Omental fat pad (tissue), 4 donors: ENCODE measurements around the gene TTC23. TPM values are rescaled to one million over a fixed set of nuclear protein-coding genes. Genes with fewer than 3 reads are reported as not detected.

Experiments used
- ATAC-seq: fragments of 150-250 bp; one replicate; pipeline ENCODE4 v1.9.1; 2016; ENCODE audit warnings: mild to moderate bottlenecking, moderate library complexity; ENCODE audit not compliant: low FRiP score
- DNase-seq: peaks from one replicate; pipeline ENCODE4 v3.0.0-alpha.2; 2019; ENCODE audit warnings: low spot score
- CTCF ChIP-seq, 3 donors: fragments of 450-650 bp; IDR thresholded peaks; one replicate each; pipeline ENCODE4 v1.5.1; 2016 to 2017; ENCODE audit warnings: antibody characterized with exemption in 3 of 3, mild to moderate bottlenecking in 3 of 3, moderate library complexity in 2 of 3
- total RNA-seq, 4 donors: library from RNA; depleted of rRNA; stranded (reverse); fragments of >200 nt; gene quantifications; one replicate each; pipeline ENCODE4 v1.1.0, GENCODE V29; 2016

Gene TTC23
- total RNA-seq, 4 donors from 2014 or later: 11.9 to 42.2 (median 19.9) TPM

GRCh38 chr15:99129644-99130043, 119.7 kb downstream of the TTC23 start:
- TF ChIP-seq CTCF (IDR thresholded peaks at IDR 0.05): no peak
- ATAC-seq (no peak), DNase-seq (no peak)

GRCh38 chr15:99128411-99128810, 121.0 kb downstream of the TTC23 start:
- no peak for ATAC-seq
- TF ChIP-seq CTCF (IDR thresholded peaks at IDR 0.05): no peak
- DNase-seq: no peak

GRCh38 chr15:99127773-99128172, 121.6 kb downstream of the TTC23 start:
- DNase-seq (no peak), ATAC-seq (no peak)
- no peak for TF ChIP-seq CTCF (IDR thresholded peaks at IDR 0.05)

GRCh38 chr15:99126930-99127329, 122.5 kb downstream of the TTC23 start:
- no peak for TF ChIP-seq CTCF (IDR thresholded peaks at IDR 0.05)
- no peak for DNase-seq
- no peak for ATAC-seq

- ATAC-seq: no peak
- no peak for TF ChIP-seq CTCF (IDR thresholded peaks at IDR 0.05)
- no peak for DNase-seq
These were observed 123.2 kb downstream of the TTC23 start for GRCh38 chr15:99126131-99126588.

GRCh38 chr15:99125061-99125891, 124.1 kb downstream of the TTC23 start:
- ATAC-seq: no peak
- no peak for TF ChIP-seq CTCF (IDR thresholded peaks at IDR 0.05)
- DNase-seq: no peak

GRCh38 chr15:99124641-99125040, 124.7 kb downstream of the TTC23 start:
- ATAC-seq: no peak
- no peak for TF ChIP-seq CTCF (IDR thresholded peaks at IDR 0.05)
- no peak for DNase-seq
